GM19328 (cell line): ENCODE results near the gene ARHGEF11.

ENCODE experiments used
- ATAC-seq: cut with Tn5 transposase; IDR thresholded peaks from one replicate; pipeline ENCODE4 v1.9.1; 2021; ENCODE audit warnings: mild to moderate bottlenecking, moderate library complexity; ENCODE audit not compliant: unreplicated experiment

The ARHGEF11 gene

GRCh38 chr1:157001304-157001703 is 44.2 kb downstream of the ARHGEF11 start:
- no peak for ATAC-seq

- no peak for ATAC-seq
Observed at GRCh38 chr1:157000686-157001085, 44.9 kb downstream of the ARHGEF11 start.

- ATAC-seq: no peak
Observed at GRCh38 chr1:156999596-157000320, 45.8 kb downstream of the ARHGEF11 start.

GRCh38 chr1:156998840-156999500 is 46.6 kb downstream of the ARHGEF11 start:
- ATAC-seq: no peak

- ATAC-seq: no peak
Observed at GRCh38 chr1:156998301-156998700, 47.2 kb downstream of the ARHGEF11 start.

- no peak for ATAC-seq
Observed at GRCh38 chr1:156995412-156995811, 50.1 kb downstream of the ARHGEF11 start.

- ATAC-seq: no peak
Observed at GRCh38 chr1:156994277-156994676, 51.3 kb downstream of the ARHGEF11 start.

- no peak for ATAC-seq
Observed at GRCh38 chr1:156993426-156994147, 52.0 kb downstream of the ARHGEF11 start.

- no peak for ATAC-seq
Observed at GRCh38 chr1:156992215-156992614, 53.3 kb downstream of the ARHGEF11 start.

- no peak for ATAC-seq
Observed at GRCh38 chr1:156987715-156988114, 57.8 kb downstream of the ARHGEF11 start.

- no peak for ATAC-seq
Observed at GRCh38 chr1:156980551-156980950, 65.0 kb downstream of the ARHGEF11 start.

GRCh38 chr1:156975084-156975483 is 70.5 kb downstream of the ARHGEF11 start:
- no peak for ATAC-seq

GRCh38 chr1:156973417-156973816 is 72.1 kb downstream of the ARHGEF11 start:
- no peak for ATAC-seq

- ATAC-seq: no peak
Observed at GRCh38 chr1:156970017-156970416, 75.5 kb downstream of the ARHGEF11 start.

GRCh38 chr1:156969496-156969895 is 76.0 kb downstream of the ARHGEF11 start:
- ATAC-seq: no peak

- ATAC-seq: no peak
Observed at GRCh38 chr1:156964441-156964840, 81.1 kb downstream of the ARHGEF11 start.

GRCh38 chr1:156963621-156964020 is 81.9 kb downstream of the ARHGEF11 start:
- ATAC-seq: no peak

GRCh38 chr1:156961709-156962108 is 83.8 kb downstream of the ARHGEF11 start:
- no peak for ATAC-seq

- ATAC-seq: no peak
Observed at GRCh38 chr1:156959925-156960324, 85.6 kb downstream of the ARHGEF11 start.

GRCh38 chr1:156959414-156959813 is 86.1 kb downstream of the ARHGEF11 start:
- no peak for ATAC-seq

GRCh38 chr1:156958247-156958714 is 87.3 kb downstream of the ARHGEF11 start:
- ATAC-seq: no peak

GRCh38 chr1:156957634-156958033 is 87.9 kb downstream of the ARHGEF11 start:
- ATAC-seq: no peak
